MM.1S (cell line): ENCODE measurements around the gene CCSER1.

Source experiments
- DNase-seq: peaks from one replicate; pipeline ENCODE4 v3.0.0-alpha.2; 2015
- H2AFZ ChIP-seq: fragments of 300-600 bp; sonication (generic); 2 replicates; pipeline ENCODE4 v1.6.0; 2016; ENCODE audit warnings: antibody characterized with exemption, low read length
- H3F3A ChIP-seq: fragments of 300-600 bp; sonication (generic); 2 replicates; pipeline ENCODE4 v1.6.1; 2016; ENCODE audit warnings: mild to moderate bottlenecking, antibody characterized with exemption, low read length, moderate library complexity, mixed read lengths; ENCODE audit not compliant: insufficient read depth
- H3K27ac ChIP-seq: fragments of 300-600 bp; sonication (generic); 2 replicates; pipeline ENCODE4 v1.5.1; 2016; ENCODE audit warnings: mild to moderate bottlenecking, low read length
- H3K27me3 ChIP-seq: fragments of 300-600 bp; sonication (generic); replicated peaks from 2 replicates; pipeline ENCODE4 v1.6.0; 2016; ENCODE audit warnings: low read length; ENCODE audit not compliant: insufficient read depth
- H3K36me3 ChIP-seq: fragments of 300-600 bp; sonication (generic); replicated peaks from 2 replicates; pipeline ENCODE4 v1.6.1; 2016; ENCODE audit warnings: mild to moderate bottlenecking, low read length, mixed read lengths; ENCODE audit not compliant: insufficient read depth
- H3K4me1 ChIP-seq: fragments of 300-600 bp; sonication (generic); 2 replicates; pipeline ENCODE4 v1.6.1; 2016; ENCODE audit warnings: low read length, mixed read lengths
- H3K4me2 ChIP-seq: fragments of 300-600 bp; sonication (generic); 2 replicates; pipeline ENCODE4 v1.6.0; 2016; ENCODE audit warnings: low read depth, low read length
- H3K4me3 ChIP-seq: fragments of 300-600 bp; sonication (generic); 2 replicates; pipeline ENCODE4 v1.5.1; 2016; ENCODE audit warnings: low read length, mixed read lengths
- H3K79me2 ChIP-seq: fragments of 300-600 bp; sonication (generic); 2 replicates; pipeline ENCODE4 v1.6.1; 2016; ENCODE audit warnings: mixed run types, low read length, mixed read lengths
- H3K9ac ChIP-seq: fragments of 300-600 bp; sonication (generic); 2 replicates; pipeline ENCODE4 v1.6.1; 2016; ENCODE audit warnings: low read length, mixed read lengths
- H3K9me2 ChIP-seq: fragments of 300-600 bp; sonication (generic); replicated peaks from 2 replicates; pipeline ENCODE4 v1.6.1; 2016; ENCODE audit warnings: mild to moderate bottlenecking, low read length, mixed read lengths; ENCODE audit not compliant: insufficient read depth
- H3K9me3 ChIP-seq: fragments of 300-600 bp; sonication (generic); replicated peaks from 2 replicates; pipeline ENCODE4 v1.6.1; 2016; ENCODE audit warnings: mild to moderate bottlenecking, low read length, mixed read lengths; ENCODE audit not compliant: insufficient read depth
- H4K20me1 ChIP-seq: fragments of 300-600 bp; sonication (generic); 2 replicates; pipeline ENCODE4 v1.6.1; 2016; ENCODE audit warnings: mild to moderate bottlenecking, low read length, moderate library complexity, mixed read lengths; ENCODE audit not compliant: insufficient read depth
- CTCF ChIP-seq: fragments of 300-600 bp; sonication (generic); IDR thresholded peaks from 2 replicates; pipeline ENCODE4 v1.5.1; 2016; ENCODE audit warnings: antibody characterized with exemption, low read length, mixed read lengths
- EZH2 ChIP-seq: fragments of 300-600 bp; sonication (generic); optimal IDR thresholded peaks from 2 replicates; pipeline ENCODE3; 2017; ENCODE audit warnings: low read depth, mild to moderate bottlenecking, antibody characterized with exemption, low read length, mixed read lengths
- EZH2phosphoT487 ChIP-seq: fragments of 300-600 bp; sonication (generic); IDR thresholded peaks from 2 replicates; pipeline ENCODE4 v1.6.1; 2018; ENCODE audit warnings: antibody characterized with exemption, low read length

CCSER1 gene

GRCh38 chr4:90542216-90542615 is 415.0 kb downstream of the CCSER1 start:
- H2AFZ ChIP-seq: no peak overlapping the region
- H3K4me1 ChIP-seq: no peaks in the 10 kb centered on the region
- H4K20me1 ChIP-seq: no peaks in the 10 kb centered on the region
- no peak overlapping the region for H3K4me3 ChIP-seq
- no peaks in the 10 kb centered on the region for H3K36me3 ChIP-seq
- no peak overlapping the region for H3K9ac ChIP-seq
- H3K27me3 ChIP-seq: no peaks in the 10 kb centered on the region
- no peaks in the 10 kb centered on the region for H3K9me3 ChIP-seq
- no peaks in the 10 kb centered on the region for H3K79me2 ChIP-seq
- no peaks in the 10 kb centered on the region for H3K9me2 ChIP-seq
- H3K4me2 ChIP-seq: no peak overlapping the region
- TF ChIP-seq CTCF: no peak
- TF ChIP-seq EZH2phosphoT487: no peak
- no peak for TF ChIP-seq EZH2
- no peak for DNase-seq
- no peak overlapping the region for H3K27ac ChIP-seq
- H3F3A ChIP-seq: no peaks in the 10 kb centered on the region

GRCh38 chr4:90543419-90544170 is 416.4 kb downstream of the CCSER1 start:
- H3K9me2 ChIP-seq: no peaks in the 10 kb centered on the region
- no peak overlapping the region for H3K27ac ChIP-seq
- DNase-seq: no peak
- no peaks in the 10 kb centered on the region for H3F3A ChIP-seq
- no peaks in the 10 kb centered on the region for H3K36me3 ChIP-seq
- no peaks in the 10 kb centered on the region for H3K4me1 ChIP-seq
- H3K9ac ChIP-seq: no peak overlapping the region
- no peak for TF ChIP-seq EZH2
- no peak for TF ChIP-seq CTCF
- no peak for TF ChIP-seq EZH2phosphoT487
- H3K79me2 ChIP-seq: no peaks in the 10 kb centered on the region
- H3K27me3 ChIP-seq: no peaks in the 10 kb centered on the region
- H3K4me3 ChIP-seq: no peak overlapping the region
- no peak overlapping the region for H2AFZ ChIP-seq
- no peaks in the 10 kb centered on the region for H3K9me3 ChIP-seq
- no peak overlapping the region for H3K4me2 ChIP-seq
- H4K20me1 ChIP-seq: no peaks in the 10 kb centered on the region

- H3K27ac ChIP-seq: no peak overlapping the region
- no peaks in the 10 kb centered on the region for H3K4me1 ChIP-seq
- no peaks in the 10 kb centered on the region for H3K79me2 ChIP-seq
- no peak overlapping the region for H3K4me3 ChIP-seq
- H3K27me3 ChIP-seq: no peaks in the 10 kb centered on the region
- no peak overlapping the region for H2AFZ ChIP-seq
- H4K20me1 ChIP-seq: no peaks in the 10 kb centered on the region
- no peaks in the 10 kb centered on the region for H3K9me3 ChIP-seq
- no peak for DNase-seq
- H3K4me2 ChIP-seq: no peak overlapping the region
- no peaks in the 10 kb centered on the region for H3K9me2 ChIP-seq
- TF ChIP-seq EZH2 (no peak), EZH2phosphoT487 (no peak), CTCF (no peak)
- H3F3A ChIP-seq: no peaks in the 10 kb centered on the region
- no peaks in the 10 kb centered on the region for H3K36me3 ChIP-seq
- no peak overlapping the region for H3K9ac ChIP-seq
These were observed 417.4 kb downstream of the CCSER1 start for GRCh38 chr4:90544532-90545045.
